NCI-H524 treated with DMSO at 0.1 percent for 48 hours (cell line): ENCODE results near the gene VMAC.

Experiments
- DNase-seq: peaks from one replicate; lab custom pipeline; 2025; lab: John Stamatoyannopoulos, UW

Gene VMAC

DNA sequence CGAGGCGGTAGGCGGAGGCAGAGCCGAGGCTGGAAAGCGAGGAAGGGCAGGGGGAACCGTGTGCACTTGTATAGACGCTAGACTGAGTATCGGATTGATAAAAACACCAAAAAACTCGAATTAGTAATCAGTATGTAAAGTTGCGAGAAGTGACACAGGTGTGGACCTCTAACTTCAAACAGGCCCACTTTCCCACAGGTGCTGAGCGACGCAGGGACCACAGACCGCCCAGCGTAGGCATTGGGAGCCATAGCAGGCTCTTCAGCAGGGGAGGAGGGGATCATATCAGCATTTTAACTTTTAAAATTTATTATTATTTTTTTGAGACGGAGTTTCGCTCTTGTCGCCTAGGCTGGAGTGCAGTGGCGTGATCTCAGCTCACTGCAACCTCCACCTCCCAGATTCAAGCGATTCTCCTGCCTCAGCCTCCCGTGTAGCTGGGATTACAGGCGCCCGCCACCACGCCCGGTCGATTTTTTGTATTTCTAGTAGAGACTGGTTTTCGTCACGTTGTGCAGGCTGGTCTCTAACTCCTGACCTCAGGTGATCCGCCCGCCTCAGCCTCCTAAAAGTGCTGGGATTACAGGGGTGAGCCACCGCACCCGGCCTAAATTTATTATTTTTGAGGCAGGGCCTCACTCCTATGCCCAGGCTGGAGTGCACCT lies 574 bp downstream of the VMAC start:
- DNase-seq = no peak

DNA sequence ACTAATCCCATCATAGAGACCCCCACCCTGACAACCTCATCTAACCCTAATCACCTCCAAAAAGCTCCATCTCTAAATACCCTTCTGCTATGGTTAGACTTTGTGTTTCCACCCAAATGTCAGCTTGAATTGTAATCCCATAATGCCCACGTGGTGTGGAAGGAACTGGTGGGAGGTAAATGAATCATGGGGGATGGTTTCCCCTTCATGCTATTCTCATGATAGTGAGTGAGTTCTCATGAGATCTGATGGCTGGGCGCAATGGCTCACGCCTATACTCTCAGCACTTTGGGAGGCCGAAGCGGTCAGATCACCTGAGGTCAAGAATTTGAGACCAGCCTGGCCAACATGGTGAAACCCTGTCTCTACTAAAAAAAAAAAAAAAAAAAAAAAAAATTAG lies 2.6 kb downstream of the VMAC start:
- DNase-seq = no peak

GRCh38 chr19:5908773-5909442 lies 4.2 kb downstream of the VMAC start:
- no peak for DNase-seq

GRCh38 chr19:5910638-5910907 lies 5.9 kb downstream of the VMAC start:
- DNase-seq = no peak

DNA sequence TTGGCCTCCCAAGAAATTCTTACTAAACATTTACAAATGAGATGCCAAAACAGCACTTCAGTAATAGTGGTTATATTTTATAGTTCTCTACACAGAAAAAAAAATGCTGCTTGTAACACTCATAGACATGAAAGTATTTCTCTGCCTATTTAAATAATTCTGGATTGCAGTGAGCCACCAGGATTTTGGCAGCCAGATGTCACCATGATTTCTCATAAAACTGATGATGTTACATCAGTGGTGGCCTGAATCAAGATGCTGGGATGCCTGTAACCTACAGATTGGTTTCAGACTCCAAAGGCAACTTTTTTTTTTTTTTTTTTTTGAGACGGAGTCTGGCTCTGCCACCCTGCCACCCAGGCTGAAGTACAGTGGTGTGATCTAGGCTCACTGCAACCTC lies 6.7 kb downstream of the VMAC start:
- DNase-seq = no peak

- no peak for DNase-seq
These were observed 9.2 kb downstream of the VMAC start, which contains the start of gene CAPS for GRCh38 chr19:5913739-5914357. CAPS (plus strand) TSS chr19:5914254; CDS start chr19:5914407, 153 bp downstream.

- no peak for DNase-seq
These were observed 9.7 kb downstream of the VMAC start for GRCh38 chr19:5914358-5914774.

DNA sequence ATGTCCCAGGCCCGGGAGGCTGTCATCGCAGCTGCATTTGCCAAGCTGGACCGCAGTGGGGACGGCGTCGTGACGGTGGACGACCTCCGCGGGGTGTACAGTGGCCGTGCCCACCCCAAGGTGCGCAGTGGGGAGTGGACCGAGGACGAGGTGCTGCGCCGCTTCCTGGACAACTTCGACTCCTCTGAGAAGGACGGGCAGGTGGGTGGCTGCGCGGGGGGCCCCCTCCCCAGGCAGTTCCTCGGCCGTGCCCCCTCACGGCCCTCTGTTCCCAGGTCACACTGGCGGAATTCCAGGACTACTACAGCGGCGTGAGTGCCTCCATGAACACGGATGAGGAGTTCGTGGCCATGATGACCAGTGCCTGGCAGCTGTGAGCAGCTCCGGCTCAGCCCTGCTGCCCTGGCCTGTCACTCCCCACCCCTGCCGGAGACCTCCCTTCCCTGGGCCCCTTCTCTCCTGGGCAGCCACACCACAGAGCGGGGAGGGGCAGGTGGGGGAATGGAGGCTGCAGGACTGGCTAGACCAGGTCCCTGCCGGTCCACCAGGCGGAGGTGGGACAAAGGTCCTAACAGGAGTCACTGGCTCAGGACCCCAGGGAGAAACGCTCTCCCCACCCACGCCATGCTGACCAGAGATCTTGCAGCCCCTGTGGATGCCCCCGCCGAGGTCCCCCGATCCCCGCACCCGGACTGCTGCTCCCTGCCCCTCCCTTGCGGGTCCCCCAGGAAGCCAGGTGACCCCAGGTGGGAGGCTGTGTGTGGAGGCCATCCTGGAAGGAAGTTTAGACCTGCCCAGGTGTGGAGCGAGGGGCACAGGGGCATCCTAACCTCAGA lies 10.5 kb downstream of the VMAC start:
- DNase-seq = no peak

DNA sequence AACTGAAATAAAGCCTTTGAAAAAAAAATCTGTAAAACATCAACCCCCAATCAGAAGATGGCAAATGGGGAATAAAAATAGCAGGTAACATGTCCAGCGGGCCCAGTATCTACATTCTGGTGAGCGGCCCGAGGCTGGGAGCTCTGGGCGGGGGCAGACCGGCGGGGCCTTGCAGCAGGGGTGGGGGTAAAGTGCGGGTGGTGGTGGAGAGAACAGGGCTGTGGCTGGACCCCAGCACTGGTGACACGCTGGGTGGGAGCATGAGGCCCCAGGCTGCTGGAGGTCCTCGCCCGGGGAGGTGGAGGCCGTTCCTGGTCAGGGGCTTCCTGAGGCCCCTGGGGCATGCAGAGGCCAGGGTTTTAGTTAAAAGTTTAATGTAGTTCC lies 11.1 kb downstream of the VMAC start:
- no peak for DNase-seq

DNA sequence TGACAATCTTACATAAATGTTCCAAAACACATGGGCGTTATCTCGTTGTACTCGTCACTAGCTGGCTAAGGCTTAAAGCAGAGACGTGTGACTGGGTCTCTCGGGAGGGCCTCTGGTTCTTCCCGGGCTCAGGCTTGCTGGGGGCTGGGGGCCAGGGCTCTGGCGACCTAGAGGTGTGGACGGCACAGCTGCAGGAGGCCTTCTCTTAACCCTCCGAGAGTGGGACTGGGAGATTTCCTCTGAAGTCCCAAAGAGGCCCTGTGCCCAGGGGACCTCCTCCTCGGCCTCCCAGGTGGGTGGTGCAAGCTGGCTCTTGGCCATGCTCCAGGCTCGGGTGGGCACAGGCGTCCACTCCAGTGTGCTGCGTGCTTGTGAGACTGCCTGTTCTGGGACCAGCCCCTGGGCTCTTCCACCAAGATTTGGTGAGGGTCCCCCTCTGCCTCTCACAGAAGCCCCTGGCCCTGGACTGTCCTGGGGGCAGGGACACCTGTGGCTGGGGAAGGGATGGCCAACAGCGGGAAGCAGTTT lies 11.6 kb downstream of the VMAC start:
- no peak for DNase-seq

GRCh38 chr19:5917431-5918107 lies 12.9 kb downstream of the VMAC start:
- DNase-seq = no peak

- DNase-seq = no peak
These were observed 13.9 kb downstream of the VMAC start for GRCh38 chr19:5918463-5919079.

- no peak for DNase-seq
These were observed 17.0 kb downstream of the VMAC start for GRCh38 chr19:5921516-5922160.

- DNase-seq = no peak
These were observed 17.5 kb downstream of the VMAC start for GRCh38 chr19:5922161-5922545.

GRCh38 chr19:5923356-5923755 lies 18.7 kb downstream of the VMAC start:
- no peak for DNase-seq

GRCh38 chr19:5925830-5926427 lies 21.3 kb downstream of the VMAC start:
- no peak for DNase-seq

DNA sequence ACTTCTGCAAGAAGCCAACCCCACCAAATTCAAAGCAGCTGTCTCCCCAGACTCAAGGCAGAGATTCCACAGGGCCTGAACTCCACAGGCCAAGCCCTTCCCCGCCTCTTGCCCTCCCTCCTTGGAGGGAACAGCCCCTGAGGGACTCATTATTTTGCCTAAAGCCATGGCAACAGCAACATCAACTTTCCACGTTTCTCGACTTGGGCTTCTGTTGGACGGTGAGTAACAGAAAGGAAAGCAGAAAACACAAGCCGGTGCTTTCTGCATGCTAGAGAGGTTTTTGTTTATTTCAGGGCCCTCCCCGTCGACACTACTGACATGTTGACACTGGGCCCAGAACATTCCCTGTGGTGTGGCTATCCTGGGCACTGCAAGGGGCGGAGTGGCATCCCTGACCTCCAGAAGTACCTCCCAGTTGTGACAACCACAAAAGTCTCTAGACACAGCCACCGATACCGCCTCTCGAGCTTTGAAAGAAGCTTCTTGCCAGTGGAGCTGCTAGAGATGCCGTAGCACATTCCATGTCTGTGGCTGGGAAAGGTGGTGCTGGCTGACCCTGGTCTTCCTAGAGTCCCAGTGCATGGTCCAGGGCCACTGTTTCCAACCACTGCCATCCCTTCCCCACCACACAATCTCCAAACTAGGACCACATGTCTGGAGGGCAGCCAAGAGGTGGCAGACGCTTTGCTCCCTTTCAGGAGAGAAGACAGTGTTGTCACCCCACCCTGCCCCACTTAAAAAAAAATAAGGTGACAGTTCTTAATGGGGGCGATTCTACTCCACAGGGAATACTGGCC lies 22.2 kb downstream of the VMAC start:
- no peak for DNase-seq

DNA sequence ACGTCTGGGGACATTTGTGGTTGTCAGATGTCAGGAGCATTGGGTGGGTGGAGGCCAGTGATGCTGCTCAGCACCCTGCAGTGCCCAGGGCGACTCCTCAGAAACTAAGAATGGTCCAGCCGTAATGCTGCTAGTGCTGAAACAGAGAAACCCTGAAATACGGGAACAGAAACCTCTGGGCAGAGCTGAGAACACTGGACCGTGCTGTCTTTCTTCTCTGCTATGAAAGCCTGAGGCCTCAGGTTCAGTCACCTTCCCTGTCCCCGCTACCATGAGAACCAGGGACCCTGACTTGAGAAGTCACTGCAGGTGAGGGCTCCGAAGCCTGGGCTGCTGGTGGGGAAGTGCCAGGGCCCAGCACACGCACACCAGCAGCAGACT lies 22.8 kb downstream of the VMAC start:
- no peak for DNase-seq

DNA sequence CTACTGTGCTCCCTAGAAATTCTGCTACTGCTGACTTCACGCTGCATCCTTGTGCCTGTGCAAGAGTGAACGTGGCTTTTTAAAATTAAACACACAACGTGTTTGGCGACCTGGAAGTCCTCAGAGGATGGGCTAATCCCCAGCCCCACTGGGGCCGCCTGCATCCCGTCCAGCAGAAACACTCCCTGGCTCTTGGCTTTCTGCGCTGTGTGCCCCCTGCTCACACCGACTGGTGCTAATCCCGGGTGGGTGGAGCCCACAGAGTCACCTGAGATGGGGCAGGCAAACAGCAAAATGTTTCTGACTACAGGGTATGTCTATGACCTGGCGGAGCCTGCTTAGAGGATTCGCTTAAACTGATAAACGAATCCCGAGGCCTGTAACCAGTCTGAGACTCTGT lies 24.5 kb downstream of the VMAC start:
- DNase-seq = no peak

- no peak for DNase-seq
These were observed 25.0 kb downstream of the VMAC start for GRCh38 chr19:5929625-5930024.
